ENCODE results near the gene FGF14.

DNA sequence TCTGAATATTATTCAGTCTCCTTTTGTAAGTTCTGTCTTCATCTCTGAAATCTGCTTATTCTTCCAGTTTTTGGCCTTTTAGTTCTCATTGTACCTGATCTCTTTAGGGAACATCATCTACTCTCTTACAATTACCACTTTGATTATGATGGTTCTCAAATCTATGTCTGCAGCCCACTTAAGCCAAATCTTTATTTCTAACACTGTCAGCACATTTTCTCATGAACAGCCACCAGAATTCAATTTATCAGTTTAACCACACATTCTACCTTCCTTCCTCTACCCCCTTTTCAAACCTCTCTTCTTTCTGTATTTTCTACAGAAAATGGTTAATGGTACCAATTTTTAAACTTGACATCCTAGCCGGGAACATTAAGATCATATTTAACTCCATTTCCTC, 175.3 kb downstream of the FGF14 start:
- TF ChIP-seq, protein P1, sequence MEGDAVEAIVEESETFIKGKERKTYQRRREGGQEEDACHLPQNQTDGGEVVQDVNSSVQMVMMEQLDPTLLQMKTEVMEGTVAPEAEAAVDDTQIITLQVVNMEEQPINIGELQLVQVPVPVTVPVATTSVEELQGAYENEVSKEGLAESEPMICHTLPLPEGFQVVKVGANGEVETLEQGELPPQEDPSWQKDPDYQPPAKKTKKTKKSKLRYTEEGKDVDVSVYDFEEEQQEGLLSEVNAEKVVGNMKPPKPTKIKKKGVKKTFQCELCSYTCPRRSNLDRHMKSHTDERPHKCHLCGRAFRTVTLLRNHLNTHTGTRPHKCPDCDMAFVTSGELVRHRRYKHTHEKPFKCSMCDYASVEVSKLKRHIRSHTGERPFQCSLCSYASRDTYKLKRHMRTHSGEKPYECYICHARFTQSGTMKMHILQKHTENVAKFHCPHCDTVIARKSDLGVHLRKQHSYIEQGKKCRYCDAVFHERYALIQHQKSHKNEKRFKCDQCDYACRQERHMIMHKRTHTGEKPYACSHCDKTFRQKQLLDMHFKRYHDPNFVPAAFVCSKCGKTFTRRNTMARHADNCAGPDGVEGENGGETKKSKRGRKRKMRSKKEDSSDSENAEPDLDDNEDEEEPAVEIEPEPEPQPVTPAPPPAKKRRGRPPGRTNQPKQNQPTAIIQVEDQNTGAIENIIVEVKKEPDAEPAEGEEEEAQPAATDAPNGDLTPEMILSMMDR (IDR thresholded peaks at IDR 0.05): no peak
- no peak for TF ChIP-seq POLR2A (IDR thresholded peaks at IDR 0.05)
- TF ChIP-seq POLR2AphosphoS5 (IDR thresholded peaks at IDR 0.05): no peak
- no peak for TF ChIP-seq EP300 (IDR thresholded peaks at IDR 0.05; ENCODE audit: low read depth)
